T-helper 1 cell (primary cell): Measurements from ENCODE around the gene HPS1.

Experiments
- DNase-seq, 5 donors: peaks; one replicate each; pipeline ENCODE4 v3.0.0-alpha.2; 2012 to 2020

Gene HPS1

GRCh38 chr10:98463976-98464754 is 17.4 kb upstream of the HPS1 start:
- no peak for DNase-seq

DNA sequence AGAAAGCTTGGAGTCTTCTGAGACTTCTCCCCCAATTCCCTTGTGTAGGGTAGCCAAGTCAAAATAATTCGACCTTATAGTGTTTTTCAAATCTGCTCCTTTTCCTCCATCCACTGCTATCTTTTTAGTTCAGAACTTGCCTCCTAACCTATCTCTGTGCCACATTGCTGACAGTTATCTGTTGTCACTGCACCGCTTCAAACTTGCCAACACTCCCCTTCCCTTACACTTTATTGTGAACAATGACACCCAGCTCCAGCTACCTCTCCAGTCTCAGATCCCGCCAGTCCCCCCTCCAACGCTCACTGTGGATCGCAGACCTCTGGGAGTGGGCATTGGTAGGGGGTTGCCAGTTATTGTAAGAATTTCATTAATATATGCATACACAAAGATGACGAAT is 16.3 kb upstream of the HPS1 start:
- no peak for DNase-seq

- no peak for DNase-seq
Observed at GRCh38 chr10:98461500-98461842, 14.7 kb upstream of the HPS1 start.

- no peak for DNase-seq
Observed at GRCh38 chr10:98460837-98461499, 14.2 kb upstream of the HPS1 start.

DNA sequence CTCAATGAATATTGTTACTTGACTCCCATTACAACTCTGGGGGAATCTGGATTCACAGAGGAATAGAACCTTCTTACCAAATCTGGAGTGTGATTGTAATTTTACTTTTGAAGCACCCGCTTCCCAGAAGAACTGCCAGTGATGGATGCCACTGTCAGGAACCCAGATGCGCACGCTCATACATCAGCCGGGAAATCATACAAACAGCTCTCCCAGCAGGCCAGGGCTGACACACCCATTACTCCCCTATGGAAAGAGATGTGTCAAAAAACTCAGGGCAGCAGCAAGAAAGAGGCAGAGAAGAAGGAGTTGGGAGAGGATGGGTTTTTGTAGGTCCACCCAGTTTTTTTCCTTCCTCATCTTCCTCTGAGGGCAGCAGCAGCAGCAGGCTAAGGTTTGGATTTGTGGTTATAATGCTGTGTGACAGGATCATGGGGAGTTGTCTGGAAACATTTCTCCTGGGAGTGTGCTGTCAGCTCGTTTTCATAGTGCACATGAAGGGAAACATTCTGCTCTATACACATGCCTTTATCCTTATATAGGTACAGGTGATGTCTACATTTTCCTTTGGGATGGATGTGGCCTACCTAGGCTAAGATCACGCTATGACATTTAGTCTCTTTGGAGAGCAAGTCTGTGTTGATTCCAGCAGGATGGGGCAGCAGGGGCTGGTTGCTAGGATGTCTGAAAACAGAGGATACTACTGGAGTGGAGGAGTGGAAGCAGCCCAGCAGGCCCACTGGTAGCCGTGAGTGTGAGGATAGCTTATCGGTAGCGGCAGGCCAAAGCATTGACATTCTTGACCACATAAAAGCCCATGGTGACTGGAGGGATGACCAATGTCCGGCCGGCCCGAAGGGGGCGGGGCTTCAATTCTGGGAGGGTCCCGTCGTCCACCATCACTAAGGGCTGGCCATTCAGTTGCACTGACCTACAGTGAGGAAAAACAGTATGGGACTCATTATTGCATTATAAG is 12.4 kb upstream of the HPS1 start:
- no peak for DNase-seq

DNA sequence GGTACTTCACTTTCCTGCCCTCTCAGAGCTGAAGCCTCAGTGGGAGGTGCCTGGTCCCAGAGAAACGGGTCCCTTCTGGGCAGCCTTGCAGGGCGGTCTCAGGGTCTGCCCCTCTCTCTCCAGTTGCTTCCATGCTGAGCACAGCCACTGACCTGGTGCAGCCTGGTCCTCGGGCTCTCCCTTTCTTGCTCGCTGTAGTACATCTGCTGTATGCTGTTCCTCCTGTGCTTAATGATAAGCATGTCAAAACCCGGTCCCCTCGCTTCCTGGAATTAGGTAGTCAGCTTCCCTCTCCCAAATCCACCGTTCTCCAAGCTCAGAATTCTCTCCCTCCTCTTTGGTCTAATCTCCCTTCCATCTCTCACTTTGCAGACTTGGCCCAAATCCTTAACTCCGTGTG is 11.0 kb upstream of the HPS1 start:
- no peak for DNase-seq

GRCh38 chr10:98456686-98457482 is 10.1 kb upstream of the HPS1 start:
- no peak for DNase-seq

- no peak for DNase-seq
Observed at GRCh38 chr10:98456043-98456570, 9.4 kb upstream of the HPS1 start.

DNA sequence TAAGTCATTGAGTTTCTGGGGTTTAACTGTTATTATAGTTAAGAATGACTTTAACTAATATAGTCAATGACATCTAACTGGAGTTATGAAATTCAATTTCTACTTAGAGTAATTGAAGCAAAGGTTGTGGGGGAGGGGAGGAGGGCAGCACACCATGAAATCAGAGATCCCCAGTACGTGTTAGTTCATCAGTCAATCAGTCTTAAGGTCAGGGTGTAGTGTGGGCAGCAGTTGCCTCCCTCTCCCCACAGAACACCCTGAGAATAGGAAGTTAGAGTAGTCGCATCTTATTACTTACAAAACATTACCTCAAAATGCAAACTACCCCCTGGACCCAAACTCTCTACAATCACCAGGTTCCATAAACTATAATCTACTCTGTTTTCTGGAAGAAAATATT is 7.0 kb upstream of the HPS1 start:
- no peak for DNase-seq

DNA sequence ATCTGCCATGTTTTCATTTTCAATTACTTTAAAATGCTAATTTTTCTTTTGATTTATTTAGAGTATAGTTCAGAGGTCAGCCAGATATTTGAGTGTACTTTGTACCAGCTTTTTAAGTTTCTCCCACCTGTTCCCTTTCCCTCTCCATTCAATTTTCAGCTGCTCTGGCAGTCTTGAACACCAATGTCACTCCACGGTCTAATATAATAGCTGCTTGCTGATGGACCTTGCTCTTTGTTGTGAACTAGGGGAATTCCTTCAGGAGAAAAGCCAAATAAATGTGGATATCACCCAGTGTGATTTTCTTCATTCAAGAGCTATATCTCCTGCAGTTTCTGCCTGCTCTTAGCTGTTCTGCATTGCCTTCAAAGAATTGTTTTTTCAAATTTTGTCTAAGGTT is 3.9 kb upstream of the HPS1 start:
- DNase-seq: no peak

GRCh38 chr10:98449287-98449686 is 2.6 kb upstream of the HPS1 start:
- DNase-seq: no peak

DNA sequence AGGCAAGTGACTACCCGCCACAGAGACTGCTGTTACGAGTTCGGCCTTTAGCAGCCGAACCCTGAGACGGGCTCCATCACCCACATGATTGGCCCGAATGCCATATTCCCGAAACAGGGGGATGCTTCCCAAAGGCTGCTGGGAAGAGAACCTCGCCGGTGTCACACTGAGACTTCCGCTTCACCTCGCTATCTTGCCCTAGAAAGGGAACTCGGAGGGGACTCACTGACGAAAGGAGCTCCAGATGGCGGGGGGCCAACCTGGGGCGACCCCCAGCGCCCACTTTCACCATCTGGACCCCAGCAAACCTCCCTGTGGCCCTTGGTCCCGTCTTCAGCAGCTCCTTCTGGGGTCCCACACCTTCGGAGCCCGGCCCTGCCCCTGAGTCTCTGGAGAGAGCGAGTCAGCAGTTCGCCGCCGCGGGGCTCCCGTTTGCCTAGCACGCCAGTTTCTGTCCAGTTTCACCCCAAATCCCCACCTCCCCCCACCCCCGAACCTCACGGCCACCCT is 529 bp downstream of the HPS1 start:
- DNase-seq: peak in 2 of 5 donors; percentile 15 to 28

GRCh38 chr10:98445200-98445812 is 1.4 kb downstream of the HPS1 start:
- no peak for DNase-seq

GRCh38 chr10:98444314-98445006 is 2.3 kb downstream of the HPS1 start:
- DNase-seq: no peak

GRCh38 chr10:98438715-98439114 is 8.0 kb downstream of the HPS1 start:
- DNase-seq: no peak

- no peak for DNase-seq
Observed at GRCh38 chr10:98436704-98437103, 10.0 kb downstream of the HPS1 start.

DNA sequence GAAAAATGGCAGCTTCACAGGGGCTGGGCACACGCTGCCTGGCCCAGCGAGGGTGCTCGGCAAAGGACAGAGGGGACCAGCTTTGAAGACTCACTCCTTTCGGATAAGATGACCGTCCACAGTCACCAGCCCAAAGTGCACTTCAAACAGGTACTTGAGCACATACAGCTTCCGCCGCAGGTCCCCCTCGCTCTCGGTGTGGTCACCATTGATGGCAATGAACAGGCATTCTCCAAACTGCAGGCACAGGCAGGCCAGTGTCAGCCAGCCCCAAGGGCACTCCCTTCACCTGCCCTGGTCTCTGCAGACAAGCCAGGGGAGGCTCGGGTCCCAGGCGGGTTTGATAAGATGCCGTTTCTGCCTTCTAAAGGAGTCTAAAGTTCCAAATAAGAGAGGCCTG is 11.6 kb downstream of the HPS1 start:
- no peak for DNase-seq

DNA sequence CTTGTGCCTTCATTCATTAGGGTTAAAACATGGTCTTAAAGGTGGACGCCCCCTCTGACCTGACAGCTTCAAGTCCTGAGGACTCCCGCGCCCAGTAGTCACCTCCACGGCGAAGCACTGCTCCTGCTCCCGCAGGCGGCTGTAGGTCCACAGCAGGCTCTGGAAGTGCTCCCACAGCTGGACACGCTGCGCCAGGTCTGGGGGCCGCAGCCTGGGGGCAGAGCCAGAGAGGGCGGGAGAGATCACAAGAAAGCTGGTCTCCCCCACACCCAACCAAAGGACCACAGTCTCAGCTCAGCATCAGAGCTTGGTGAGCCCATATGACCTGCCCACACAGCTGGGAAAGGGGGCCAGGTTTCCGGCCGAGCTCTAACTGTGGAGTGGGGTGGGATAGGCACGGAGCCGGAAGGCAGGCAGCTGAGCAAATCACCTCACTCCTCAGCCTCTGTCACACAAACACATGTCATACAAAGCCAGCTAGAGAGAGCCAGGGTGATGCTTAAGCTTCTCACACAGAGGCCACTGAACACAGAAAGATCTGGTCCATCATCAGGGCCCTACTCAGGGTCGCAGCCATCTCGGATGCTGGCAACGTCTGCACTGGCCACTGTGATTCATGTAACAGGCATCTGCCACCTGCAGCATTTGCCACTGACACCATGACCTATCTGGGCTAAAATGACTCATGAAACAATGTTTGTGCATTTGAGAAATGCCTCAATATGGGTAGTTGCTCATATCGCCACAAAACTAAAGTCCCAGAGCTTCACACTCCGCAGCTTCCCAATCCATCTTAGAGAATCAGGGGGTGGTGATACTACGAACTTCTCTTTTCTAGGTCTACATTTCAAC is 12.6 kb downstream of the HPS1 start:
- no peak for DNase-seq

GRCh38 chr10:98433371-98433770 is 13.4 kb downstream of the HPS1 start:
- no peak for DNase-seq

GRCh38 chr10:98432330-98432729 is 14.4 kb downstream of the HPS1 start:
- DNase-seq: no peak
